ENCODE data around the gene ELMO1.

Gene ELMO1

DNA sequence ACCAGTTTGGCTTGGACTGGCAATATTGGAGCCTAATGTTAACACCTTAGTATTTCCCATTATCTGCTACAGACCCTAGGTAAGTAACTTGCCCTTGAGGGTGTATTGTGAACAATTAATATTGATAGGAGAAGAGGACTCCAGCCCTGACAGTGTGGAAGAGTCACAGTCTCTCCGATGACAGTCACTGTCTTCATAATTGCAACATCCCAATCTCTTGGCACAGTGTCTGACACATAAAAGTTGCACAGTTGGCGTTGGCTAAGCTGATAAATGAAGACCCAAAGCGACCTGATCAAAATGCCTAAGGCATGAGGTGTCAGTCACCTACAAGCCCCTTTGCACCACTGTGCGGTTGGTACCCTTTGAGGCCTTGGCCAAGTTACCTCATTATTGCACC lies 569.6 kb downstream of the ELMO1 start:
- no peak overlapping the region for H3K4me3 ChIP-seq (ENCODE audit: low read length)
- TF ChIP-seq, protein P1, sequence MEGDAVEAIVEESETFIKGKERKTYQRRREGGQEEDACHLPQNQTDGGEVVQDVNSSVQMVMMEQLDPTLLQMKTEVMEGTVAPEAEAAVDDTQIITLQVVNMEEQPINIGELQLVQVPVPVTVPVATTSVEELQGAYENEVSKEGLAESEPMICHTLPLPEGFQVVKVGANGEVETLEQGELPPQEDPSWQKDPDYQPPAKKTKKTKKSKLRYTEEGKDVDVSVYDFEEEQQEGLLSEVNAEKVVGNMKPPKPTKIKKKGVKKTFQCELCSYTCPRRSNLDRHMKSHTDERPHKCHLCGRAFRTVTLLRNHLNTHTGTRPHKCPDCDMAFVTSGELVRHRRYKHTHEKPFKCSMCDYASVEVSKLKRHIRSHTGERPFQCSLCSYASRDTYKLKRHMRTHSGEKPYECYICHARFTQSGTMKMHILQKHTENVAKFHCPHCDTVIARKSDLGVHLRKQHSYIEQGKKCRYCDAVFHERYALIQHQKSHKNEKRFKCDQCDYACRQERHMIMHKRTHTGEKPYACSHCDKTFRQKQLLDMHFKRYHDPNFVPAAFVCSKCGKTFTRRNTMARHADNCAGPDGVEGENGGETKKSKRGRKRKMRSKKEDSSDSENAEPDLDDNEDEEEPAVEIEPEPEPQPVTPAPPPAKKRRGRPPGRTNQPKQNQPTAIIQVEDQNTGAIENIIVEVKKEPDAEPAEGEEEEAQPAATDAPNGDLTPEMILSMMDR (conservative IDR thresholded peaks at IDR 0.05; ENCODE audit: low read length): no peak
- DNase-seq (ENCODE audit: low read depth): no peak

DNA sequence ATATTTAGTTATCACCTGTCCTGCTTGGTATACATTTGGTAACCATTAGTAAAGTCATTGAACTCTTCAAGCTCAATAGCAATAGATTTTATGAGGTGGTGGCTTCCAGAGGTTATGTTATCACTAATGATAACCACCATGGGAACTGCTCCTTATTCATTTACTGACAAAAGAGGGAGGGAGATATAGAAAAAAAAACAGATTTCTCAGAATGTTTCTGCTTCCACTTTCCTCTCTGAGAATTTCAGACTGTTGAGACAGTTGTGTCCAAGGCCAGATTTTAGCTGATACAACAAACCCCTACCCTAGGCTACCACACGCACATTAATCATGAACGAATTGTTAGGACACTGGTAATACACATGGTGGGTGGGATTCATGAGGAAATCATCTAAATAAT lies 570.4 kb downstream of the ELMO1 start:
- TF ChIP-seq, protein P1 (conservative IDR thresholded peaks at IDR 0.05; ENCODE audit: low read length): no peak
- H3K4me3 ChIP-seq (ENCODE audit: low read length): no peak overlapping the region
- no peak for DNase-seq (ENCODE audit: low read depth)

GRCh38 chr7:36875794-36876193 lies 572.9 kb downstream of the ELMO1 start:
- TF ChIP-seq, protein P1 (conservative IDR thresholded peaks at IDR 0.05; ENCODE audit: low read length): no peak
- H3K4me3 ChIP-seq (ENCODE audit: low read length): no peak overlapping the region
- no peak for DNase-seq (ENCODE audit: low read depth)

DNA sequence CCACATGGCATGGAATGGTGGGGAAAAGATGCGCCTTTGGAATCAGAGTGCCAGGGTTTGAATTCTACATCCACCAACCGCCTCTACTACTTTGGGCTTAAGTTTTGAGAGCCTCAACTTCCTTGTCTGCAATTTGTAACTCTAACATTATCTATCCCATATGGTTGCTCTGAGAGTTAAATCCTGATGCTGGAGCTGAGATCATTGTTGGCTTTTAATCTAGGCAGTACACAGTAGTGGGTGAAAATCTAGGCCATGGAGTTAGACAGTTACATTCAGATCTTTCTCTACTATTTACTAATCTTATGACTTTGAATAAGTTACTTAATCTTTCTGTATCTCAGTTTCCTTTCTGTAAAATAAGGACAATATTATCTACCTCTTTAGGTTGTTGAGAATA lies 574.6 kb downstream of the ELMO1 start:
- no peak overlapping the region for H3K4me3 ChIP-seq (ENCODE audit: low read length)
- no peak for DNase-seq (ENCODE audit: low read depth)
- TF ChIP-seq, protein P1 (conservative IDR thresholded peaks at IDR 0.05; ENCODE audit: low read length): no peak

- DNase-seq (ENCODE audit: low read depth): no peak
- TF ChIP-seq, protein P1 (conservative IDR thresholded peaks at IDR 0.05; ENCODE audit: low read length): no peak
- H3K4me3 ChIP-seq (ENCODE audit: low read length): no peak overlapping the region
Measured at GRCh38 chr7:36871863-36872262, 576.8 kb downstream of the ELMO1 start.

- H3K4me3 ChIP-seq (ENCODE audit: low read length): no peak overlapping the region
Measured at GRCh38 chr7:36871355-36871738, 577.3 kb downstream of the ELMO1 start.

DNA sequence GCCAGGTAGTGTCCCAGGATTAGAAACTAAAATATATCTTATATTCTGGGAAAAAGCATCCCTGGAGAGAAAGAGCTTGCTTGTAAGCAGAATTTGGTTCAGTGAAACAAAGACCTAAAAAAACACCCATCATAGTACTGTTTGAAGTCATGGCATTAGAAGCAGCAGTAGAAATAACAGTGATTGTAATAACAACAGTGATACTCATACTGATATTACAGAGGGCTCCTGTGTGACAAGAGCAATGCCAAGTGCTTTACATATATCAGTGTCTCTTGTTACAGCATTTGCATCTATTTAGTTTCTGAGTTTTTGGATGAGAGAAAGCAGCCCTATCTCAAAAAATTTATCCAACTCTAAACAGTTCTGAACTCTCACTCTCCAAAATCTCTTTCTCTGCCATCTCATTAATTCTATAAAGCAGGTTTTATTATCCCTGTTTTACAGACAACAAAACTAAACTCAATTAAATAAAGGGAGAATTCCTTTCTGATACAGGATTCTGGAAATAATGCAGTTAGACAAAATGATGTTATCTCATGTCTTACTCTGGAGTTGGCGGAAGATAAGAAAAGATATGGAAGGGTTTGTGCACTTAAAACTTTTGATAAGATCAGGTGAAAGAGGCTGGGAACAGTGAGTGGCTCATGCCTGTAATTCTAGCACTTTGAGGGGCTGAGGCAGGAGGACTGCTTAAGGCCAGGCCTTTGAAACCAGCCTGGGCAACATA lies 577.9 kb downstream of the ELMO1 start:
- no peak for DNase-seq (ENCODE audit: low read depth)
- TF ChIP-seq, protein P1 (conservative IDR thresholded peaks at IDR 0.05; ENCODE audit: low read length): no peak
- no peak overlapping the region for H3K4me3 ChIP-seq (ENCODE audit: low read length)

More at GRCh38 chr7:36871355-36871738, 577.3 kb downstream of the ELMO1 start:
- DNase-seq (ENCODE audit: low read depth): no peak
- TF ChIP-seq, protein P1 (conservative IDR thresholded peaks at IDR 0.05; ENCODE audit: low read length): no peak

Data from AG10803 (cell line).